ENCODE results near the gene NLGN3.

Gene NLGN3

GRCh38 chrX:71140440-71140839, 4.2 kb upstream of the NLGN3 start:
- no peaks in the 10 kb centered on the region for H3K9me3 ChIP-seq (ENCODE audit: insufficient read depth, low read depth, low read length)
- peaks cover 44% of the 10 kb centered on the region; the same call in 1 of the 2 replicates for H3K36me3 ChIP-seq (ENCODE audit: insufficient read depth, low read length)
- H2AFZ ChIP-seq (ENCODE audit: low read length), result no peak overlapping the region
- no peak overlapping the region for H3K9ac ChIP-seq (ENCODE audit: low read depth, low read length, poor library complexity, severe bottlenecking)
- H4K20me1 ChIP-seq (ENCODE audit: insufficient read depth, low read length, poor library complexity, severe bottlenecking), result no peaks in the 10 kb centered on the region
- H3K4me1 ChIP-seq (ENCODE audit: insufficient read depth, low read length, poor library complexity, severe bottlenecking), result no peaks in the 10 kb centered on the region
- H3K4me3 ChIP-seq (ENCODE audit: low read length, poor library complexity, severe bottlenecking), result no peak overlapping the region
- no peaks in the 10 kb centered on the region for H3K79me2 ChIP-seq (ENCODE audit: insufficient read depth, low read length)
- no peaks in the 10 kb centered on the region for H3K27me3 ChIP-seq (ENCODE audit: insufficient read depth, low read length, poor library complexity, severe bottlenecking)
- H3K9me2 ChIP-seq (replicated peaks; ENCODE audit: low read depth, low read length), result no peaks in the 10 kb centered on the region
- TF ChIP-seq CTCF (conservative IDR thresholded peaks at IDR 0.05; ENCODE audit: low read length), result no peak
- TF ChIP-seq EZH2phosphoT487 (IDR thresholded peaks at IDR 0.05; ENCODE audit: borderline replicate concordance), result no peak
- H3K4me2 ChIP-seq (ENCODE audit: low read depth, low read length, poor library complexity, severe bottlenecking), result no peak overlapping the region
- no peaks in the 10 kb centered on the region for H3F3A ChIP-seq (ENCODE audit: low read depth)

GRCh38 chrX:71143508-71143907, 1.1 kb upstream of the NLGN3 start:
- Histone ChIP-seq H3K9ac (ENCODE audit: low read depth, low read length, poor library complexity, severe bottlenecking) (no peak overlapping the region), H4K20me1 (ENCODE audit: insufficient read depth, low read length, poor library complexity, severe bottlenecking) (no peaks in the 10 kb centered on the region), H3K9me2 (replicated peaks; ENCODE audit: low read depth, low read length) (no peaks in the 10 kb centered on the region), H3F3A (ENCODE audit: low read depth) (no peaks in the 10 kb centered on the region), H3K79me2 (ENCODE audit: insufficient read depth, low read length) (no peaks in the 10 kb centered on the region), H2AFZ (ENCODE audit: low read length) (no peak overlapping the region), H3K4me3 (ENCODE audit: low read length, poor library complexity, severe bottlenecking) (no peak overlapping the region), H3K36me3 (ENCODE audit: insufficient read depth, low read length) (peaks cover 21% of the 10 kb centered on the region; the same call in 1 of the 2 replicates), H3K4me1 (ENCODE audit: insufficient read depth, low read length, poor library complexity, severe bottlenecking) (no peaks in the 10 kb centered on the region), H3K27me3 (ENCODE audit: insufficient read depth, low read length, poor library complexity, severe bottlenecking) (no peaks in the 10 kb centered on the region), H3K9me3 (ENCODE audit: insufficient read depth, low read depth, low read length) (no peaks in the 10 kb centered on the region), H3K4me2 (ENCODE audit: low read depth, low read length, poor library complexity, severe bottlenecking) (no peak overlapping the region)
- TF ChIP-seq EZH2phosphoT487 (IDR thresholded peaks at IDR 0.05; ENCODE audit: borderline replicate concordance) (no peak), CTCF (conservative IDR thresholded peaks at IDR 0.05; ENCODE audit: low read length) (no peak)

GRCh38 chrX:71147496-71148277, 3.0 kb downstream of the NLGN3 start:
- no peaks in the 10 kb centered on the region for H3K4me1 ChIP-seq (ENCODE audit: insufficient read depth, low read length, poor library complexity, severe bottlenecking)
- TF ChIP-seq CTCF (conservative IDR thresholded peaks at IDR 0.05; ENCODE audit: low read length) (no peak), EZH2phosphoT487 (IDR thresholded peaks at IDR 0.05; ENCODE audit: borderline replicate concordance) (no peak)
- no peaks in the 10 kb centered on the region for H3K27me3 ChIP-seq (ENCODE audit: insufficient read depth, low read length, poor library complexity, severe bottlenecking)
- no peak overlapping the region for H2AFZ ChIP-seq (ENCODE audit: low read length)
- no peaks in the 10 kb centered on the region for H3K9me3 ChIP-seq (ENCODE audit: insufficient read depth, low read depth, low read length)
- H3K4me3 ChIP-seq (ENCODE audit: low read length, poor library complexity, severe bottlenecking), result no peak overlapping the region
- no peaks in the 10 kb centered on the region for H3F3A ChIP-seq (ENCODE audit: low read depth)
- no peak overlapping the region for H3K4me2 ChIP-seq (ENCODE audit: low read depth, low read length, poor library complexity, severe bottlenecking)
- no peaks in the 10 kb centered on the region for H4K20me1 ChIP-seq (ENCODE audit: insufficient read depth, low read length, poor library complexity, severe bottlenecking)
- no peaks in the 10 kb centered on the region for H3K79me2 ChIP-seq (ENCODE audit: insufficient read depth, low read length)
- no peaks in the 10 kb centered on the region for H3K9me2 ChIP-seq (replicated peaks; ENCODE audit: low read depth, low read length)
- H3K36me3 ChIP-seq (ENCODE audit: insufficient read depth, low read length), result no peaks in the 10 kb centered on the region
- H3K9ac ChIP-seq (ENCODE audit: low read depth, low read length, poor library complexity, severe bottlenecking), result no peak overlapping the region
